ENCODE results near the gene FYCO1. TPM values are rescaled to one million over a fixed set of nuclear protein-coding genes. Genes with fewer than 3 reads are reported as not detected.

FYCO1 gene
- total and polyA plus RNA-seq, 10 of the 15 experiments (the other 5 are each of a cell fraction or from before 2014, with no cell fraction given): 1.5 to 8.4 (median 6.5) TPM

DNA sequence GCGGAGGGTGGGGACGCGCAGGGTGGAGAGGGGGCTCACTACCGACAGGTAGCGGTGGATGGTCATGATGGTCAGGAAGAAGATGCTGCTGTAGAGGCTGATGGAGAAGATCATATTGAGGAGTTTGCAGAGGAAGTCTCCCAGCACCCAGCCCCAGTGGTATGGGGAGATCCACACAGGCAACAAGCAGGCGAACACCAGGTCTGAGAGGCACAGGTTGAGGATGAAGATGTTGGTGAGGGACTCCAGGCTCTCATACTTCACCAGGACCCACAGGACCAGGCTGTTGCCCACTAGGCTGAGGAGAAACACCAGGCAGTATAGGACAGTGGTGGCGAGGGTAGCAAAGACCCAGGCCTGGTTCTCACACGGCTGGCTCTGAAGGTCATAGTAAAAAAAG is 25.9 kb upstream of the FYCO1 start:
- intact Hi-C loops (cut with micrococcal nuclease; ENCODE audit: unreplicated experiment) (no loop called here), in situ Hi-C loops (cut with MboI) (no loop called here)
- ChIA-PET RAD21 (ENCODE audit: unreplicated experiment) (no interaction called here), CTCF (no interaction called here), SMC1A (ENCODE audit: uncharacterized antibody, unreplicated experiment) (no interaction called here), POLR2A (no interaction called here)
- ATAC-seq (no peak), DNase-seq (ENCODE audit: low read depth, low spot score) (no peak), FAIRE-seq (no peak)
- TF ChIP-seq, protein P1, sequence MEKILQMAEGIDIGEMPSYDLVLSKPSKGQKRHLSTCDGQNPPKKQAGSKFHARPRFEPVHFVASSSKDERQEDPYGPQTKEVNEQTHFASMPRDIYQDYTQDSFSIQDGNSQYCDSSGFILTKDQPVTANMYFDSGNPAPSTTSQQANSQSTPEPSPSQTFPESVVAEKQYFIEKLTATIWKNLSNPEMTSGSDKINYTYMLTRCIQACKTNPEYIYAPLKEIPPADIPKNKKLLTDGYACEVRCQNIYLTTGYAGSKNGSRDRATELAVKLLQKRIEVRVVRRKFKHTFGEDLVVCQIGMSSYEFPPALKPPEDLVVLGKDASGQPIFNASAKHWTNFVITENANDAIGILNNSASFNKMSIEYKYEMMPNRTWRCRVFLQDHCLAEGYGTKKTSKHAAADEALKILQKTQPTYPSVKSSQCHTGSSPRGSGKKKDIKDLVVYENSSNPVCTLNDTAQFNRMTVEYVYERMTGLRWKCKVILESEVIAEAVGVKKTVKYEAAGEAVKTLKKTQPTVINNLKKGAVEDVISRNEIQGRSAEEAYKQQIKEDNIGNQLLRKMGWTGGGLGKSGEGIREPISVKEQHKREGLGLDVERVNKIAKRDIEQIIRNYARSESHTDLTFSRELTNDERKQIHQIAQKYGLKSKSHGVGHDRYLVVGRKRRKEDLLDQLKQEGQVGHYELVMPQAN (conservative IDR thresholded peaks at IDR 0.05): no peak
- TF ChIP-seq ZNF384 (IDR thresholded peaks at IDR 0.05; ENCODE audit: borderline replicate concordance, low read depth, low read length) (no peak), ETV6 (conservative IDR thresholded peaks at IDR 0.05 in 1 of 2, IDR thresholded peaks at IDR 0.05 in 1 of 2; ENCODE audit: borderline replicate concordance in 1 of 2, low read depth in 1 of 2) (no peak), ESRRA (IDR thresholded peaks at IDR 0.05; ENCODE audit: low read length) (no peak), ZNF217 (IDR thresholded peaks at IDR 0.05) (no peak), DPF2 (IDR thresholded peaks at IDR 0.05) (no peak), YBX1 (IDR thresholded peaks at IDR 0.05) (no peak)
- TF ChIP-seq, protein P2, sequence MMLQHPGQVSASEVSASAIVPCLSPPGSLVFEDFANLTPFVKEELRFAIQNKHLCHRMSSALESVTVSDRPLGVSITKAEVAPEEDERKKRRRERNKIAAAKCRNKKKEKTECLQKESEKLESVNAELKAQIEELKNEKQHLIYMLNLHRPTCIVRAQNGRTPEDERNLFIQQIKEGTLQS (IDR thresholded peaks at IDR 0.05; ENCODE audit: borderline replicate concordance, extremely low read depth, low read depth, low read length): no peak
- TF ChIP-seq, protein P3, sequence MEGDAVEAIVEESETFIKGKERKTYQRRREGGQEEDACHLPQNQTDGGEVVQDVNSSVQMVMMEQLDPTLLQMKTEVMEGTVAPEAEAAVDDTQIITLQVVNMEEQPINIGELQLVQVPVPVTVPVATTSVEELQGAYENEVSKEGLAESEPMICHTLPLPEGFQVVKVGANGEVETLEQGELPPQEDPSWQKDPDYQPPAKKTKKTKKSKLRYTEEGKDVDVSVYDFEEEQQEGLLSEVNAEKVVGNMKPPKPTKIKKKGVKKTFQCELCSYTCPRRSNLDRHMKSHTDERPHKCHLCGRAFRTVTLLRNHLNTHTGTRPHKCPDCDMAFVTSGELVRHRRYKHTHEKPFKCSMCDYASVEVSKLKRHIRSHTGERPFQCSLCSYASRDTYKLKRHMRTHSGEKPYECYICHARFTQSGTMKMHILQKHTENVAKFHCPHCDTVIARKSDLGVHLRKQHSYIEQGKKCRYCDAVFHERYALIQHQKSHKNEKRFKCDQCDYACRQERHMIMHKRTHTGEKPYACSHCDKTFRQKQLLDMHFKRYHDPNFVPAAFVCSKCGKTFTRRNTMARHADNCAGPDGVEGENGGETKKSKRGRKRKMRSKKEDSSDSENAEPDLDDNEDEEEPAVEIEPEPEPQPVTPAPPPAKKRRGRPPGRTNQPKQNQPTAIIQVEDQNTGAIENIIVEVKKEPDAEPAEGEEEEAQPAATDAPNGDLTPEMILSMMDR (IDR thresholded peaks at IDR 0.05 in 2 of 3, conservative IDR thresholded peaks at IDR 0.05 in 1 of 3; ENCODE audit: control insufficient read depth in 2 of 3, extremely low read depth in 1 of 3, insufficient read depth in 1 of 3, low read depth in 3 of 3, low read length in 3 of 3): no peak
- TF ChIP-seq, protein P4, sequence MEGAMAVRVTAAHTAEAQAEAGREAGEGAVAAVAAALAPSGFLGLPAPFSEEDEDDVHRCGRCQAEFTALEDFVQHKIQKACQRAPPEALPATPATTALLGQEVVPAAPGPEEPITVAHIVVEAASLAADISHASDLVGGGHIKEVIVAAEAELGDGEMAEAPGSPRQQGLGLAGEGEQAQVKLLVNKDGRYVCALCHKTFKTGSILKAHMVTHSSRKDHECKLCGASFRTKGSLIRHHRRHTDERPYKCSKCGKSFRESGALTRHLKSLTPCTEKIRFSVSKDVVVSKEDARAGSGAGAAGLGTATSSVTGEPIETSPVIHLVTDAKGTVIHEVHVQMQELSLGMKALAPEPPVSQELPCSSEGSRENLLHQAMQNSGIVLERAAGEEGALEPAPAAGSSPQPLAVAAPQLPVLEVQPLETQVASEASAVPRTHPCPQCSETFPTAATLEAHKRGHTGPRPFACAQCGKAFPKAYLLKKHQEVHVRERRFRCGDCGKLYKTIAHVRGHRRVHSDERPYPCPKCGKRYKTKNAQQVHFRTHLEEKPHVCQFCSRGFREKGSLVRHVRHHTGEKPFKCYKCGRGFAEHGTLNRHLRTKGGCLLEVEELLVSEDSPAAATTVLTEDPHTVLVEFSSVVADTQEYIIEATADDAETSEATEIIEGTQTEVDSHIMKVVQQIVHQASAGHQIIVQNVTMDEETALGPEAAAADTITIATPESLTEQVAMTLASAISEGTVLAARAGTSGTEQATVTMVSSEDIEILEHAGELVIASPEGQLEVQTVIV (IDR thresholded peaks at IDR 0.05; ENCODE audit: borderline replicate concordance, partially characterized antibody): no peak
- no peak overlapping the region for H2AFZ ChIP-seq (ENCODE audit: control insufficient read depth, low read depth, low read length)
- H3K27ac ChIP-seq (ENCODE audit: control insufficient read depth, insufficient read depth): no peak overlapping the region
- no peak overlapping the region for H3K9ac ChIP-seq (ENCODE audit: control insufficient read depth, insufficient read depth, low read length)
- no peaks in the 10 kb centered on the region for H3K9me3 ChIP-seq (replicated peaks; ENCODE audit: control insufficient read depth, insufficient read depth, low read length)
- no peaks in the 10 kb centered on the region for H3K27me3 ChIP-seq (replicated peaks in 1 of 2; ENCODE audit: control insufficient read depth in 2 of 2, insufficient read depth in 2 of 2, low read length in 1 of 2)
- no peak overlapping the region for H3K4me2 ChIP-seq (ENCODE audit: control insufficient read depth, insufficient read depth)
- H3K4me1 ChIP-seq (ENCODE audit: control insufficient read depth, insufficient read depth, low read length): no peaks in the 10 kb centered on the region
- no peaks in the 10 kb centered on the region for H4K20me1 ChIP-seq (ENCODE audit: control insufficient read depth, insufficient read depth)
- WGBS (ENCODE audit: insufficient coverage, insufficient replicate concordance, low lambda C conversion rate, missing lambda C conversion rate): 69% methylated on average over 8 of the region's 8 CpGs
- BruUV-seq (replicated peaks): no TSS peak
- no peaks in the 10 kb centered on the region for H3K79me2 ChIP-seq (ENCODE audit: control insufficient read depth, insufficient read depth, low read length)
- no peak overlapping the region for H3K4me3 ChIP-seq
- H3K36me3 ChIP-seq (ENCODE audit: control insufficient read depth in 2 of 2, insufficient read depth in 2 of 2, low read length in 1 of 2): no peaks in the 10 kb centered on the region

Data from GM12878 (cell line).